Skin of body (tissue), 2 donors: Measurements from ENCODE around the gene IZUMO1R. TPM values are rescaled to one million over a fixed set of nuclear protein-coding genes. Genes with fewer than 3 reads are reported as not detected.
"Not testable (repeated sequence)": the region's sequence is repeated elsewhere in the genome, so short reads cannot be mapped to it uniquely, and the experiment has no call there.

Experiments used
- DNase-seq: peaks from one replicate; lab custom pipeline; 2025; lab: John Stamatoyannopoulos, UW
- total RNA-seq: library from RNA; depleted of rRNA; stranded (reverse); fragments of >200 nt; gene quantifications from one replicate; pipeline ENCODE4 v1.2.3, GENCODE V29; 2014

Gene IZUMO1R
- total RNA-seq: not detected

DNA sequence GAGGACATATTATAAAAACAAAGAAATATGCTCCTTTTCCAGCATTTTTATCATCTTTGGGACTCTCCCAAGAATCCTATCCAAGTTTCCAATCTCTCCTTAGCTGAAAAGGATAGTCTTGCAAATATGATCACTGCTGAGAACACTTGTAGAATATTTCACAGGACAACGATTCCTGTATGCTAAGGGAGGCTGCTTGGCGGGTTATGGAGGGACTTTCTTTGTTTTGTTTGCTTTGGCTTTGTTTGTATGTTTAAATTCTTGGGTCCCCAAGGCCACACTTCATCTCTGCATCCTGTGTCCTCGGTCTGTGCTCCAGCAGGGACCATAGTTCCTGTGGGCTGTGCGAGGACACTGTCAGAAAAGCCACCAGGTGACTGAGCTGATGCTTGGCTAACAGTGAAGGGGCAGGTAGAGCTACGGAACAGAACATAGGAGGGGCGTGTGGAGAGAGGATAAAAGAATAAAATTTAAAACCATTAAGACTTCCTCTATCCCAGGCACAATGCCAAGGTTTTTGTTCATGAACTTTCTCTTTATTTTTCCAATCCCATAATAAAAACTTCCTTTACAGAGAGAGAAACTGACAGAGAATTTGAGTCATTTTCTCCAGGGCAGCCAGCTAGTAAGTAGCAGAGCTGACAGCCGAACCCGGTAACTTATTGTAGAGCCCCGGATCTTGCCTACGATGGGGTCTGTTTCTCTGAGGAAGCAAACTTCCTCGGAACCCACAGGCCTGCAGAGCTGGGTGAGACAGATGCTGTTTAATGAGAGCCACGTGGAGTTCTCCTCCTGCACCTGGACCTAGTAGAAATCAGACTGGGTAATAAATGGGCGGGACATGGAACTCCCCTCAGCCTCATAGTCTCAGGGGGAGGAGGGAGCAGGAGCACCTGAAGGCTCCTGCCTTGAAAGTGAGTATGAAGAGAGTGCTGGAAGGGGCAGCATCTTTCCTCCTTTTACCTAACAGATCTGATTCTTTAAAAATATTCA lies at the start of gene IZUMO1R:
Gene IZUMO1R, plus strand, starts transcription at position 615 of the 993 bp plus-strand sequence. CDS start 1,057 bp downstream, outside the sequence.
- DNase-seq: peak; percentile 42

GRCh38 chr11:94271885-94272372 lies 32.5 kb upstream of the IZUMO1R start:
- DNase-seq: no peak

- no peak for DNase-seq
Observed at GRCh38 chr11:94272738-94273313, 31.6 kb upstream of the IZUMO1R start.

DNA sequence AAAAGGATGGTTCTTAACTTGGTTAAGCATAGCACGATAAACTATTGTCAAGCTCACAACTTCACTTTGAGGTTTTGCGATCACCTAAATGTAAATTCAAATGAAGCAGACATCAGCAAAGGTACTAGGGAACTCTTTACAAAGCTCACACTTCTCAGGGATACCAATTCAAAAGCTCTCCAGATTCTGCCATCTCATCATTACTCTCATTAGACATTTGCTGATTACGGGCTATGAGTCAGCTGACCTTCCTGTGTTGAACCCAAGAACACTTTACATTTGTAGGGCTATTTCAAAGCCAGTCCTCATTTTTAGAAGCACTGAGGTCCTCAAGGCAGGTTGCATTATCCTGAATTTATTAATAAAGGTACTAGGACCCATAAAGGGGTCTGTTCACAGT lies 28.4 kb upstream of the IZUMO1R start:
- no peak for DNase-seq

DNA sequence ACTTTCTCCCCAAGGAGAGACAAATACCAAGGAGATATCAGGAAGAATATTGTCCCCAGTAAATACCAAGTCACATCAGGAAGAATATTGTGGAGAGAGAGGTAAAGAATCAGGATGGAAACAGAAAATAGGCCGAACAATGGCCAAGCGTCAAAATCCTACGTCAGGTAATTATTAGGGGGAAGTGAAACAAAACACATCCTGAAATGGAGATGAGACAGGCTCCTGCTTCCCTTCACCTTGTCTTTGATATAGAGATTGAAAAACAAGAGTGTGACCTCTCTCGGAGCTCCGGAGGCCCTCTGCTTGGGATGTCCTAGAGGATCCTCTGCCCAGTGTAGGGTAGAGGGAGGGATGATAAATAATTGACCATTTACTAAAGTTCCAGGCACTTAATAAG lies 27.4 kb upstream of the IZUMO1R start:
- no peak for DNase-seq

DNA sequence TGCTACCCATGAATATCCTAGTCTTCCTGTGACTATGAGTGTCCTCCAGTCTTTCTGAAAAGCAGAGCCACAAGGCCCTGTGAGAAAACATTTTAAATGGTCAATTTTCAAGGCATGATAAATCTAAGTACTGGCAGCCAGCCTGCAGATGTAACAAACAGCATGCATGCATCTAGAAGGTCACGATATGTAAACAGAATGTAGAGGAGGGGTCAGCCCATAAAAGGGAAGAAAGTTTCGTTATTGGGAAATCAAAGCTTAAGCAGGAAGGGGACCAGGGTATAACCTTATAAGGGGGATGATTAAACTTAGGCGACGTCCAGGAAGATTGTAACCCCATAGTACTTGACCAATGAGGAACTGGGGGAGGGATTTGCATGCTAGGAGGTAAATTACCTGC lies 26.2 kb upstream of the IZUMO1R start:
- DNase-seq: not testable (repeated sequence)

DNA sequence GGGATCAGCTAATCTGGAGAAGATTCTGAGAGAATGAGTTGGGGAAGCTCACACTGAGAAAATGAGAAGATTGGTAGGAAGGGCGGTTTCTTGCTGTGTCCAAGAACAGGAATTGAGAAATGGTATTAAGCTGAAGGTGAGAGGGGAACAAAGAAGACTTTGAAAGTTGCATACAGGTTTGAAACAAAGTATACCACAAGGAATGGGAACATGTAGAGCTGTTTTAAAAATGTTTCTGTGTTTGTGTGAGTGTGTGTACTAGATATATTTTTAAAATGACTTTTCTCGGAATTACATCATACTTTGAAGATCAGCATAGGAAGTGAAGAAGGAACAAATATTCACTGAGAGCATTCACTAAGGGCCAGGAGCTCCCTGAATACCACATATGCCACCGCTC lies 24.4 kb upstream of the IZUMO1R start:
- no peak for DNase-seq

- no peak for DNase-seq
Observed at GRCh38 chr11:94281324-94281723, 23.1 kb upstream of the IZUMO1R start.

GRCh38 chr11:94283678-94284077 lies 20.7 kb upstream of the IZUMO1R start:
- no peak for DNase-seq

GRCh38 chr11:94295534-94295933 lies 8.8 kb upstream of the IZUMO1R start:
- no peak for DNase-seq

DNA sequence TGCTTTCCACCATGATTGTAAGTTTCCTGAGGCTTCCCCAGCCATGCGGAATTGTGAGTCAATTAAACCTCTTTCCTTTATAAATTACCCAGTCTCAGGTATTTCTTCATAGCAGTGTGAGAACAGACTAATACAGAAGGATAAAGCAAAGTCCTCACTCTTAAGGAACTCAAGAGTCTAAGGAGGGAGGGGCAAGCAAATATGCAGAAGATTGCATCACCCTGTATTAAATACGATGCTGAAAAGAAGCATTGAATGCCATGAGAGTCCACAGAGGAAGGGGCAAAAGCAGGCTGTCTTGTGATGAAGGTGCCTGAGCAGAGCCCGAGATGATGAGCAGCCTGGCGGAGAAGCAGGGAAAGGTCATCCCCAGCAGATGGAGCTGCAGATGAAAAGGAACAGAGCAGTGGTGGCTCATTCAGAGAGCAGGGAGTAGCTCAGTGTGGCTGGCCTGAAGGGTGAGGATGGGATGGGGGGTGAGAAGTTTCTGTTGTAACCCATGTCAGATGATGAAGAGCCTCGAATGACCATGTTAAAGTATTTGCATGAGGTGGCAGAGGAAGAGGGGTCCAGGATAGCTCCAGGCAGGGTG lies 6.3 kb upstream of the IZUMO1R start:
- no peak for DNase-seq

GRCh38 chr11:94302776-94303175 lies 1.6 kb upstream of the IZUMO1R start:
- no peak for DNase-seq

- DNase-seq: no peak
Observed at GRCh38 chr11:94305146-94305545, 766 bp downstream of the IZUMO1R start.

DNA sequence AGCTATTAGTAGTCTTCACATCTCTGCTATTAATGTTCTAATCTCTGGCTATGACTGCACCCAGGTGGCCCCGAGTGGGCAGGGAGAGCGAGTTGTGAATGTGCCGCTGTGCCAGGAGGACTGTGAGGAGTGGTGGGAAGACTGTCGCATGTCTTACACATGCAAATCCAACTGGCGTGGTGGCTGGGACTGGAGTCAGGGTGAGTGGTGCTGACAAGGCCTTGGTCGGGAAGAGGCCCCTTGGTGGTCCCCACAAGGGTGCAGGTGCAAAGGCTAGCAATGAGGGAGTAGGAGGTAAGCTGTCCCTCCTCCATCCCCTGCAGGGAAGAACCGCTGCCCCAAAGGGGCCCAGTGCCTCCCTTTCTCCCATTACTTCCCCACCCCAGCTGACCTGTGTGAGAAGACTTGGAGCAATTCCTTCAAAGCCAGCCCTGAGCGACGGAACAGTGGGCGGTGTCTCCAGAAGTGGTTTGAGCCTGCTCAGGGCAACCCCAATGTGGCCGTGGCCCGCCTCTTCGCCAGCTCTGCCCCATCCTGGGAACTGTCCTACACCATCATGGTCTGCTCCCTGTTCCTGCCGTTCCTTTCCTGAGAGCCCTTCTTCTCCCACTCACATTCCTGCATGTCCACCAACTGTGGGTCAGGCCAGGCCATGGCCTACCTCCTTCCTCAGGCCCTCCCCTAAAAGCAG lies 2.9 kb downstream of the IZUMO1R start:
- DNase-seq: no peak

- DNase-seq: no peak
Observed at GRCh38 chr11:94308024-94308423, 3.6 kb downstream of the IZUMO1R start.

DNA sequence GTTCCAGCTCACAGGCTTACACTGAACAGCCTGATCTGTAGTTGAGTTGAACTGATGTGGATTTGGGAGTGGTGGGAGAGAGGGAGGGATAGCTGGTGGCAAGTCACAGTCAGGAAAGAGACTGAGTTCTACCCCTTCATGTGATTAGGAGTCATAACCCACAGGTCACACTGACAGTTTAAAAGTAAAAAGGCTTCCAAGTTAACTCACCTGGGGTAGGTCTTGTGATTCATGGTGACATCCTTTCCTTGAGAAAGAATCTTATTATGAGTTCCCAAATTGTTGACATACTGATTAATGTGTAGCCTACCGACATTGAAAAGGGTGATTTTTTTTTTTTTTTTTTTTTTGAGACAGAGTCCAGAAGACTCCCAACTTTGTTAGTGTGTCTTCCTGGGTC lies 5.4 kb downstream of the IZUMO1R start:
- no peak for DNase-seq

DNA sequence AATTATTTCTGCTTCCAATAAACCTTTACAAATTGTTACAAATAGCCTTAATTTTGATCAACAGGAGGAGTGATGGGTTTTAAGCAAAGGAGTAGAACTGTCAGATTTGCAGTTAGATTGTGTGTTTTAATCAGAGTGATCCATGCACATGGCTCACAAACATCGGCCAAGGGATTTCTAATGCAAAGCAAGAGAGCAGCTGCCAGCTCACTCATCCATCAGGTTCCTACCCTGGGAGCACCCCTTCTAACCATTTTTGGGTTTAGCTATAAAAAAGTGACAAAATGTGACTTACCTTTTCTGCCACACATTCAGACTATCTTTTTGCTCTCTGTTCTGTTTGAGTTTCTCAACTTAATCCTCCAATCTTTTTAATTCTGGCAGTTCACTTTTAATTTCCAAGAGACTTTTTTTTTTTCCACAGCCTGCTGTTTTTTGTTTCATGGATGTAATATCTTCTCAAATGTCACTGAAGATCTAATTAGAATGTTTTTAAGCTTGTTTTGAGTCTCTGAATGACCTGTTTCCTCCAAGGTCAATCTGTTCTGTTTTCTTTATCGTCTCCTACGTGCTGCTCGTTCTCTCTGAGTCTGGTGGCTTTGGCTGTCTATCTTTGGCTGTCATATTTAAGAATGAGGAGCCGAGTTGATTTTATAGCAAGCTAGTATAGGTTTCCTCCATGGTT lies 6.0 kb downstream of the IZUMO1R start:
- no peak for DNase-seq

- DNase-seq: no peak
Observed at GRCh38 chr11:94312339-94312738, 8.0 kb downstream of the IZUMO1R start.

- no peak for DNase-seq
Observed at GRCh38 chr11:94314064-94314463, 9.7 kb downstream of the IZUMO1R start.

GRCh38 chr11:94315664-94316063 lies 11.3 kb downstream of the IZUMO1R start:
- no peak for DNase-seq

GRCh38 chr11:94322501-94322900 lies 18.1 kb downstream of the IZUMO1R start:
- DNase-seq: no peak
